SW 1271 (cell line): ENCODE results near the gene IFNLR1.

Source experiments
- DNase-seq, 2 experiments: peaks; one replicate each; lab custom pipeline; 2025; lab: John Stamatoyannopoulos, UW

Gene IFNLR1

DNA sequence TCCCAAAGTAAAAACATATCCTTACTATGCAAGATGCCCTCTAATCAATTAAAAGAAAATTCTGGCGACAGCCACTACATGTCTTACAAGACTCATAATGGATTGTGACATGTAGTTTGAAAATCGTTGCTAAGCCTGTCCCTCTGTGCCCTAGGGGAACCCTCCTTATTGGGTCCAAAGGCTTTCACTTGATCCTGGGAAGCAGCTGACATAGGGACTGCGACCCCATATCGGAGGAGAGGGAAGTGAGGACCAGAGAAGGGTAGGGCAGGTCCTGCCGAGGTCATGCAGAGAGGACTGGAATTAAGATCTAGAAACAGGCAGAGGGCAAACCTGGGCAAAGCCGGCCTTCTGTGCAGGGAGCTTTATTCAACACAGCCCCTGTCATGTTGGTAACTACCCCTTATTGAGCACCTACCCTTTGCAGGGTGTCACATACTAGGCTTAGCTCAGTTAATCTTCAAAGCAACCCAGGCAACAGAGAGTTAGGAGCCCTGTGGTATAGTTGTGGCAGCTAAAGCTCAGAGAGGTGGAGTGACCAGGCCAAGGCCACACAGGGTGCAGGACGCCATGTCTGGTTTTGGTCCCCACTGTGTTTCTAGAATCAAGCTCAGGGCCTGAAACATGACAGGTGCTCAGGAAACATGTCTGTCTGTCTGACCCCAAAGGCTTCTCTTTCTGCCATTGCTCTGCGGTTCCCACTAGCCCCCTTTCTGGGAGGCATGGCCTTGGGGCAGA, 18.4 kb upstream of the IFNLR1 start:
- no peak for DNase-seq

DNA sequence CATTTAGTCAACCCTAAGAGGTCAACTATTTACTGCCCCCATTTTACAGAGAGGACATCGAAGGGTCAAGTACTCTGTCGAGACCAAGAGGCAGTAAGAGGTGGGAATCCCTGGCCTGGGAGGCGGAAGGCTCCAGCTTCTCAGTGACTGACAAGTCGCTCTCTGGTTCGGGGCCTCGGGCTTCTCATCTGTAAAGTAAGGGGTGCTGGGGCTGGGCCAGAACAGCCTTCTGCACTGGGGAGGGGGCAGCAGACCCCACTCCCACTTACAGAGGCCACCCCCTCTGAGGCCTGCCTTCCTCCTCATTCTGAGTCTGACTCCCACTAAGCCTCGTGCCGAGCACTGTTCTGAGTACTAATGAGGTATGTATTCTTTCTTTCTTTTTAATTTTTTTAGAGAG, 17.0 kb upstream of the IFNLR1 start:
- DNase-seq: no peak

DNA sequence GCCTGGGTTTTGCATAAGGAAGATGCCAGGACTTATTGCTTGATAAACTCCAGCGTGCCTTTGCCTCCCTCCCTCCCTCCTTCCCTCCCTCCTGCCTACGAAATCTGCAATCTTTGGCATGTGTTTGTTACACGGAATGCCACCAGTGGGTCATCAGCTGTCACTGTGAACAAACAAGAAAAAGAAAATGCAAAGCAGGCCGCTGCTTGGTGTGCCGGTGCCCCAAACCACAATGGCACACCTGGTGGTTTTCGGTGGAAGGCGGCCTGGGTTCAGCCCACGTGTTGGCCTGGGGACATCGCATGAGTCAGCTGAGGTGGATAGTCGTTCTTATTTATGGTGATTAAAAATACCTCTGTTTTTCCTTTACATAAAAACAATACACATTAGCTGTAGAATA, 16.3 kb upstream of the IFNLR1 start:
- no peak for DNase-seq

DNA sequence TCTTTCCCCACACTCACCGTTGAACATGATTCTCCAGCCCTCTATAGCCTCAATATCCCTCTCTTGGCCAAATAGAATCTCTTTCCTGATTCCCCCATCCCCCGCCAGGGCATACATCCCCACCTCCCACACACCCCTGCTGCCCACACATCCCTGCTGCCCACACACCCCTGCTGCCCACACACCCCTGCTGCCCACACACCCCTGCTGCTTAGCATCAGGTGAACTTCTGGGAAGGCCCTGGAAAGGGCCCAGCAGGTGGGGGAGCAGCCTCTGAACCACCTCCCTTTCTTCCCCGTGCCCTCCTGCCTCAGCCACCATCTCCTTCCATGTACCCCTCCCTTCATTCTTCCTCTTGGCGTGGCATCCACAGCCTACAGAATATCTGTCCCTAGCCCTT, 15.9 kb upstream of the IFNLR1 start:
- DNase-seq: no peak

DNA sequence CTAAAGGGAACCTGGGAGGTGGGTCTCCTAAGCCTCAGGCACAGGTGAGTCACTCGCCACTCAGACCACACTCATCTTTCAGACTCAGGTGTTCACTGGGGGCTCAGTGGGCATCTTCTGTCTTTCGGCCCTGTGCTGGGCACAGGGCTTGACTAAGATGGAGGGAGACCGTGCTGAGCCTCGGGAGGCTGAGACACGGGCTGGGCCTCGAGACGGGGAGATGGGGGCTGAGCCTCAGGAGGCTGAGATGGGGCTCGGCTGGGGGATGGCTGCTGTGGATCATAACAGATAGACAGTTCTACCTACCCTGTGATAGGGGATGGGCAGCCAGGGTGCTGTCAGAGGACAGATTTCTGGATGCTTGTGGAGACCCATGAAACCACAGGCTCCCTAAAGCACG, 15.5 kb upstream of the IFNLR1 start:
- DNase-seq: no peak

DNA sequence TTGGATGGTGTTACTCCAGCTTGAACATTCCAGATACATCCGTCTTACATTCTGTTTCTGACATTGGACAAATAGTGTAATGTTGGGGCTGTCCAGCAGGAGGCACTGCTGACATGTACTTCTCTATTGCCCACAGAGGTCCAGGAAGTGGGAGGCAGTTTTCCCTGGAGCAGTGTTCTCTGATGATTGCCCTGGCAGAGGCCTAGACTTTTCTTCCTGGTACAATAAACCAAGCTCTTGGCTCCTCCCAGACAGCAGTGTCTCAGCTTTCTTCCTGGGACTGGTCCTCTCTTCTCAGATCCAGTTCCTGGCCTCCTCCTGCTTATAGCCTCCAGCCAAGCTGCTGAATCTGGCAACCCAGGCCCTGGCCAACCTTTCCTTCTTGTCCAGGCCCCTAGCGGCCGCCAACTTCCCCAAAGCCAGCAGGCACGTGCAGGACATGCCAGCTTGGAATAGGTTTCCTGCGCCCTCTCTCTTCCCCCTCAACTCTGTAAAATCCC, 14.9 kb upstream of the IFNLR1 start:
- DNase-seq: peak in 1 of 2 experiments; percentile 64

DNA sequence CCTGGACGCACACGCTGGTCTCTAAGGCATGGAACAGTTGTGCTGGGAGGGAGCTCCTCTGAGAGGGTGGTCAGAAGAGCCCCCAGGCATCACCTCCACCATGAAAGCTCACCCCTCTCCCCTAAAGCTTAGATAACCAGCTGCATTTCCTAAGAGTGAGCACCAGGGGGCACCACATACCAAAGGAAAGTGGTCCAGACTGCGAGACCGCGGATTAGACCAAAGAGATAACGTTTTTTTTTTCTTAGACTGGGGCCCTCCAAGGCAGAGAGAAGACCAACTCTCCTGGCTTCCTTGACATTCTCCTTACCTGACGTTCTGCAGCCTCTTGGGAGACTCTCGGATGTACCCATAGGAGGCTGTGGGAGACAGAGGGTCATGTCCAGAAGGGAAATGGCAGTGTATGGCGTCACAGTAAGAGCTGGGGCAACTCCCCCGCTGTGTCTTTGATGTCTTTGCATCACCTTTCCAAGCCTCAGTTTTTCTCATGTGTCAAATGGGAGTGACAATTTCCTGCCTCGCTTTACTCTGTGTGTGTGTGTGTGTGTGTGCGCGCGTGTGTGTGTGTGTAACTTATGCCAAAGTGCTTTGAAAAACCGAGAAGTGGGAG, 12.3 kb upstream of the IFNLR1 start:
- peak in 1 of 2 experiments; percentile 34 for DNase-seq

DNA sequence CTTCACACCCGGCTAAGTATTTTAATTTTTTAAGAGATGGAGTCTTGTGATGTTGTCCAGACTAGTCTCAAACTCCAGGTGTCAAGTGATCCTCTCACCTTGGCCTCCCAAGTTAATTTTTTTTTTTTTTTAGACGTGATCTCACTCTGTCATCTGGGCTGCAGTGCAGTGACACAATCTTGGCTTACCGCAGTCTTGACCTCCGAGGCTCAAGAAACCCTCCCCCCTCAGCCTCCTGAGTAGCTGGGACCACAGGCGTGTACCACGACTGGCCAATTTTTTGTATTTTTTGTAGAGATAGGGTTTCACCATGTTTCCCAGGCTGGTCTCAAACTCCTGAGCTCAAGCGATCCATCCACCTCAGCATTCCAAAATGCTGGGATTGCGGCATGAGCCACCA, 11.7 kb upstream of the IFNLR1 start:
- DNase-seq: no peak

DNA sequence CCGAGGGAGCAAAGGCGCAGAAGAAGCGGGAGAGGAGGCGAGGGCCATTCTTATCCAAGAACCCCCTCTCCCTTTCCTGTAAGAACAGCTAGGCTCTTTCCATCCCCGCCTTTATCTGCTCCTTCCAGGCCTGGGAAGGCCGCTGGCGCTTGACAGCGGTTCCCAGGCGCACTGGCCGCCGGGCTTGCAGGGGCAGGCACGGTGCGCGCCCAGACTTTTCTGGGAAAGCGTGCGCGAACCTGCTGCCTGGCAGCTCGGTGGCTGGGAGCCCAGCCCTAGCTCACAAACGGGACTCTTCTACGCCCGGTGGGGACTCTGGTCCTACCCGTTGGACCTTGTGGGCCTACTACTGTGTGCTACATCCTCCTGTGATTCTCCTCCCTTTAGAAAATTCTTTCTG, 8.8 kb upstream of the IFNLR1 start:
- DNase-seq: no peak

DNA sequence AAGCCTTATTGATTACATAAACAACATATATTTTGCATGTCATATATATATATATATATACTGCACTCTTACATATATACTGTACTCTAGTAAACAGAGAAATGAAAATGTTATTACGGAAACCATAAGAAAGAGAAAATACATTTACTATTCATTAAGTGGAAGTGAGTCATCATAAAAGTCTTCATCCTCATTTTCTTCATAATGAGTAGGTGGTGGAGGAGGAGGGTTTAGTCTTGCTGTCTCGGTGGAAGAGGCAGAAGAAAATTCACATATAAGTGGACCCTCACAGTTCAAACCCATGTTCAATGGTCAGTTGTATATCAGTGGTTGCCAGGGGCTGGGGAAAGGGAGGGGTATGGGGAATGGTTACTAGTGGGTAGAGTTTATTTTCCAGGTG, 8.0 kb upstream of the IFNLR1 start:
- no peak for DNase-seq

DNA sequence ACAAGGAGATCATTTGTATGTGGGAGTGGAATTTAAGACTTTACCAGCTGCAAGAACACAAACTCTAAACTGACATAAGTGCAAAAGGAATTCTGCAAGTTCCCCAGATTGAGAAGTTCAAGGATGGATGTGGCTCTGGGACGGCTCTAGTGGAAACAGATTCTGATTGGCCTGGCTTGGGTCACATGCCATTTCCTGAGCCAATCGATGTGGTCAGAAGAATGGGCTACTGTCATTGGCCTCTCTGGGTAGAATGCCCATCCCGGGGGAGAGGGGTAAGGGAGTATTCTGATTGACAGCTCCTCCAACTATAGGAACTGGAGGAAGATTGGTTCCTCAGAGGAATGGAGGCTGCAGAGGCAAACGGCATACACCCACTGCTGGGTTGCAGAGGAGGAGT, 6.0 kb upstream of the IFNLR1 start:
- DNase-seq: no peak

DNA sequence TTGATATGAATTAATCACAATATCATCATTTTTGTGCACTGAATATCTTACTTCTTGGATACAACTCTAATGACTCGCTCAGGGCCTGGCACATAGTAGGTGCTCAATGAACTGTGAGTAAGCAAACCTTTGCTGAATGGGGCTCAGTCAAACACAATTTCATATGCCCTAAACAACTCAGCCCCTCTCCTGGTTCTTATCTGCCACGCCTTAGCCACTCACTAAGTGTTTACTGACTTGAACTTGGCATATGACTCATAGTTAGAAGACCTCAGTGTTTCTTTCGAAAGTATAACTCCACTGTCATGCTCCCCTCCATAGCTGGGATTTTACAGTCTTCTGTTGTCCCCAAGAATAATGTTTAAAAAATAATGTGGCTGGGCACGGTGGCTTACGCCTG, 4.8 kb upstream of the IFNLR1 start:
- peak in 1 of 2 experiments; percentile 19 for DNase-seq

DNA sequence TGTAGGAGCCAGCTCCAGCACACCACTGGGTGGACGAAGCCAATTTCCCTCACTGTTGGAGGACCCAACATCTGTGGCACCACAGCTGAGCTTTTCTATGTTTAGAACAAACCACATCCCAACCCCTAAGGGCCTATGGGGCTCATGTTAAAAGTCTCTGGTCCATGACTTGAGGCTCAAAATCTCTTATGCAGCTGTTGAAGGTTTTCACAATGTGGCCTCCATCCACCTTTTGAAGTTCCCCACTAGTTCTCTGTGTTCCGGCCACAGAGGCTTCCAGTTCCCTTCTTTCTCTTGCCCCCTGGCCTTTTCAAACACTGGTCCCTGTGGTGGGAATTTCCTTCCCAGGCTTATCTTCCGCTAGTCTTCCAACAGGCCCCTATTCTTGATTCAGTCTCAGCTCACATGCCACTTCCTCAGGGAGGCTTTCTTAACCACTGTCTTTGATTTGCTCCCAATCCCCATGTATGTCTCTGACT, 3.9 kb upstream of the IFNLR1 start:
- no peak for DNase-seq

DNA sequence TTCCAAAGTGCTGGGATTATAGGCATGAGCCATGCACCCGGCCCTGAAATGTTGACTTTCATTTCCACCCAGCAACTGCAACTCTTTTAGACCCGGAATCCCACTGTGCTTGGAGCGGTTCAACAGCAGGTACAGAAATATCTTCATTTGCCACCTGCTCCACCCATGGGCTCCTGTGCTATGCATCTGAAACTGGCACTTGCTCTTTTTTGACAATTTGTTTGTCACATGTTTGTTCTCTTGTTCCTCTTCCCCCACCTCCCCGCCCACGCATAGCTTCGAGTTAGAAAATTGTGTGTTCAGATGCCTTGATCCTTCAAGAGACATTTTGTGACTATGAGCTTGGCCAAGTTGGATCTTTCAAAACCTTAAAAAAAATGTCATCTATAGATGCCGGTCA, 2.4 kb upstream of the IFNLR1 start:
- DNase-seq: no peak

DNA sequence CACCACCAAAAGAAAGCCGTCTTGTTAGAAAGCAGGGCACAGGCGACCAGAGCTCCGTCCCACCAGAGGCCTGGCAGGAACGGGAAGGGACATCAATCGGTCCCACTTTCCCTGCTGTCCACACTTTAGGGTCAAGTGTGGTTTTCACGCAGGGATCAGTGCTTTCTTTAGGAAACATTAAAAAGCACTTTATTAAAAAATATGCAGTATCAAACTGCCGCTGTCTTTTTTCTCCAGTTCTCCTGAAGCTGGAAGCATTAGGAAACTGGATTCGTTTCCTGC, 437 bp downstream of the IFNLR1 start:
- no peak for DNase-seq

DNA sequence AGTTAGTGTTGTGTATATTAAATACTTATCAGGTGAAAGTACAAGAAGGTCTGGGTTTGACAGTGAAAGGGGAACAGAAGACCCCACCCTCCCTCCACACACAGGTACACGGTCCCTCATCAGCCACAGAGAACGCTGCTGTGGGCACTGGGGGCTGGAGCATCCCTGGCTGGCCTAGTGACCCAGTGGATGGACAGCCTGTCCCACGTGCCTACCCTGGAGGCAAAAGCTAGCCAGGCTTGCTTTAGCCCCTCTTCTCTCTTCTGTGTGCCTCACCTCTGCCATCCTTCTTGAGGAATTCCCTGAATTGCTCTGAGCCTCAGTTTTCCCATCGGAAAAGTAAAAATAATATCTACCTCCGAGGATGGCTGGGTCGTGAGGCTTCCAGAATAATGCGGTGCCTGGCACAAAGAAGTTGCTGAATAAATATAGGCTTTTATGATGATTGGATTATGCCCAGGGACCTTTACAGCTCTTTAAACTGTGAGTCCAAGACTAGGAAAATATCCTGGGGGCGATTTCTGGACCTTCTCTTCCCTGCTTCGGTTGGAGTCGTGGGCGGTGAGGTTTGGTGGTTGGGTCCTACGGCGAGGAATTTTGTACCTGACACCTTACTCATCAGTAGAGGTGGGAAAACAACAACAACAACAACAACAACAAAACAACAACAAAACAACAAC, 918 bp downstream of the IFNLR1 start:
- no peak for DNase-seq

DNA sequence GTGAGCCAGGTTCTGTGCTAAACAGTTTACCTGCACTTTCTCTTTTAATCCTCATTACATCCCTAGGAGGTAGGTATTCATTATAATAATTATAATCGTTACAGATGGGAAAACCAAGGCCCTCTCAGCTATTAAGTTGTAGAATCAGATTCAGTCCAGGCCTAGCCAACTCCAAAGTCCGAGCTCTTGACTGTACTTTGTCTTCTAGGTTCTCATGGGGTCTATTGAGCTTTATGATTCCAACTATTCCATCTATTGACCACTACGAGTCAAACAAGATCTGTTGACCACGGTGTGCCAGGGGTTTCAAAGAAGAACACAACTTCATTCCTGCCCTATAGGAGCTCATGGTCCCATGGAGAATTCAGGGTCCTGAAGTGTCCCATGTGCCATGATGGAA, 2.0 kb downstream of the IFNLR1 start:
- DNase-seq: no peak

DNA sequence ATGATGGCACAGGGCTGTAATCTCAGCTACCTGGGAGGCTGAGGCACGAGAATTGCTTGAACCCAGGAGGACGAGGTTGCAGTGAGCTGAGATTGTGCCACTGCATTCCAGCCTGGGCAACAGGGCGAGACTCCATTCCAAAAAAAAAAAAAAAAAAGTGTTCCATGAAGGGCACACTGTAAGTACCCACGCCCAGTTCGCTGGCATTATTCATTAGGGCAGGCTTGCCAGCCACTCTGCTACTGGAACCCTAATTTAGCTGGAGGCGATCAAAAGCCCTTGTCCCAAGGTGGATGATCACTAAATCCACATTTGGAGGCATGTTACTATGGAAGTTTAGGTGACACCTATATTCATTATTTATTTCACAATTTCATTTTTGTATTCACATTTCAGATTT, 5.0 kb downstream of the IFNLR1 start:
- DNase-seq: no peak

DNA sequence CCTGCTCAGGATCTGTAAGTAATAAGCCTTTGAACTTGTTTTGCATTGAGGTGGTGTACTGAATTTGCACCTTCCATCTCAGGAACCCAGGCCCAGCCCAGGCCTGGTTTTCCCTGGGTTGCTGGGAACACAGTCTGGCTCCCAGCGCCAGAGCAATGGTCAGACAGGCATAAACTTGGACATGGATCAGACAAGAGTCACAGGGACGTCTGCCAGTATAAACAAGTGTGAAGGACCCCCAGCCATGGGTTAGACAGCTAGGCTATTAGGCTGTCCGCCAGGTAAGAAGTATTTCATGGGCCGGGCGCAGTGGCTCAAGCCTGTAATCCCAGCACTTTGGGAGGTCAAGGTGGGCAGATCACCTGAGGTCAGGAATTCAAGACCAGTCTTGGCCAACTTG, 5.5 kb downstream of the IFNLR1 start:
- DNase-seq: no peak

DNA sequence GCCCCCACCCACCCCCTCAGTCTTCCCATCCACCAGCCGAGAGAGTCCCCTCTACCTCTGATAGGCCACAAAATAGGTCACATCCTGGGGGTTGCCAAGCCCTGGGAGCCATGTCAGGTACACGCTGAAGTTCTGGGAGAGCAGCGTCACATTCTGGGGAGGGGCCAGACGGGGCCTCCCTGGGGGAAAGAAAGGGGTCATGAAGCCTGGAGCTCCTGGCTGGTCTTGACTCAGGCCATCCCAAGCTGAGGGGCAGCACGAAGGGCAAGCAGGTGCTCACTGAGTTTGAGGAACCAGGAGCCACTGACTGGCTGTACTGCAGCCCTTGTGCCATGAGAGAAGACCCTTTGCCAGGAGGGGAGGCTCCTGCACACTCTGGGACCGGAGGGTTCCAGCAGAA, 6.4 kb downstream of the IFNLR1 start:
- DNase-seq: no peak

DNA sequence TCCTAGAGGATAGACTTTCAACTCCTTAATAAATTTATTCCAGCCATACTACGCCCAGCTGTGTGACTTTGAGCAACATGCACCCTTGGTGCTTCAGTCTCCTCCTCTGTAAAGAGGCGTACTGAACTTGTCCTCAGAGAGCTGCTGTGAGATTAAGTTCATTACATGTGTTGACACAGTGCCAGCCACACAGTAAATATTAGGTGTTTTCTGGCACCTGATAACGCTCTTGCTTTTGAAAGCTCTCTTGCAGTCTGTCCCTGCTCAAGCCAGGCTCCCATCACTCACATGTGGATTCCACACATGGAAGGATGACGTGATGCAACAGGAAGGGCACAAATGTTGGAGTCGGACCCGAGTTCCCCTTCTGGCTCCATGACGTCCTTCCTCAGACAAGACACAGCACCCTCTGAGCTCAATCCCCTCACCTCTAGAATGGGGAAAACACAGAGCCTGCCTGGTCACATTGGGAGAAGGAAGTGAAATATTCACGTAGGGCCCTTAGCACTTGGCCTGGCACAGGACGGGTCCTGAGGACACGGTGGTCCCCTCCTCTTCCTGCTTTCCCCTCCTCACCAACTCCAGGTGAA, 7.7 kb downstream of the IFNLR1 start:
- DNase-seq: no peak

DNA sequence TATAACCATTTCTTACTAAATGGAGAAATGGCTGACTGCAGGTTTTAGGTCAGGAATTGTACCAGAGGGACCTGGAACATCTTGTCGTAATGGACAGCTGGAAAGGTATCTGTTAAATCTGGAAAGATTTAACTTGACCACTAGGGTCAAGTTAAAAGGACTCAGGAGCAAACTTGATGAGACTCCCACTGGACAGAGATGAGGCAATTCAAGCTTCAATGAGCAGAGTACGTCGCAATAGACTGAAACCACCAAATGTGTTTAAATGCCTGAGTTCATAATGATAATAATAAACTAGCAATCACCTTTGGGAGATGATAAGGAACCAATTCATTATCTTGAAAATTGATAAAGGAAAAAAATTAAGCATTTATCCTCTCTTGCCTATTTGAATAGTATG, 8.7 kb downstream of the IFNLR1 start:
- no peak for DNase-seq

DNA sequence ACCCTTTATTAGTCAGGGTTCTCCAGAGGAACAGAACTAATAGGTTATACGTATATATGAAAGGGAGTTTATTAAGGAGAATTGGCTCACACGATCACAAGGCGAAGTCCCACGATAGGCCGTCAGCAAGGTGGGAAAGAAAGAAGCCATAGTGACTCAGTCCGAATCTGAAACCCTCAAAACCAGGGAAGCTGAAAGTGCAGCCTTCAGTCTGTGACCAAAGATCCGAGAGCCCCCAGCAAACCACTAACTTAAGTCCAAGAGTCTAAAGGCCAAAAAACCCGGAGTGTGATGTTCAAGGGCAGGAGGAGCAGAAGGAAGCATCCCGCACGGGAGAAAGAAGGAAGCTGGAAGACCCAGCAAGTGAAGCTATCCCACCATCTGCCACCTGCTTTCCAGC, 9.9 kb downstream of the IFNLR1 start:
- DNase-seq: no peak
